ENCODE data around the gene PTGES2. TPM values are rescaled to one million over a fixed set of nuclear protein-coding genes. Genes with fewer than 3 reads are reported as not detected.

PTGES2 gene
- total and polyA plus RNA-seq, 2 experiments from 2014 or later: 59.7 to 124 TPM

- TF ChIP-seq, protein P1, sequence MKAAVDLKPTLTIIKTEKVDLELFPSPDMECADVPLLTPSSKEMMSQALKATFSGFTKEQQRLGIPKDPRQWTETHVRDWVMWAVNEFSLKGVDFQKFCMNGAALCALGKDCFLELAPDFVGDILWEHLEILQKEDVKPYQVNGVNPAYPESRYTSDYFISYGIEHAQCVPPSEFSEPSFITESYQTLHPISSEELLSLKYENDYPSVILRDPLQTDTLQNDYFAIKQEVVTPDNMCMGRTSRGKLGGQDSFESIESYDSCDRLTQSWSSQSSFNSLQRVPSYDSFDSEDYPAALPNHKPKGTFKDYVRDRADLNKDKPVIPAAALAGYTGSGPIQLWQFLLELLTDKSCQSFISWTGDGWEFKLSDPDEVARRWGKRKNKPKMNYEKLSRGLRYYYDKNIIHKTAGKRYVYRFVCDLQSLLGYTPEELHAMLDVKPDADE (IDR thresholded peaks at IDR 0.05): no peak
- no peak for TF ChIP-seq STAT1 (IDR thresholded peaks at IDR 0.05; ENCODE audit: unreplicated experiment)
- TF ChIP-seq EZH2 (IDR thresholded peaks at IDR 0.05; ENCODE audit: low read depth, unreplicated experiment): no peak
- no peak for TF ChIP-seq ZNF331 (CRISPR knock-in tag; IDR thresholded peaks at IDR 0.05; ENCODE audit: low read depth)
- TF ChIP-seq POLR2AphosphoS5 (IDR thresholded peaks at IDR 0.05; ENCODE audit: low read depth): no peak
Measured at GRCh38 chr9:128089299-128089698, 38.2 kb downstream of the PTGES2 start (continued).

DNA sequence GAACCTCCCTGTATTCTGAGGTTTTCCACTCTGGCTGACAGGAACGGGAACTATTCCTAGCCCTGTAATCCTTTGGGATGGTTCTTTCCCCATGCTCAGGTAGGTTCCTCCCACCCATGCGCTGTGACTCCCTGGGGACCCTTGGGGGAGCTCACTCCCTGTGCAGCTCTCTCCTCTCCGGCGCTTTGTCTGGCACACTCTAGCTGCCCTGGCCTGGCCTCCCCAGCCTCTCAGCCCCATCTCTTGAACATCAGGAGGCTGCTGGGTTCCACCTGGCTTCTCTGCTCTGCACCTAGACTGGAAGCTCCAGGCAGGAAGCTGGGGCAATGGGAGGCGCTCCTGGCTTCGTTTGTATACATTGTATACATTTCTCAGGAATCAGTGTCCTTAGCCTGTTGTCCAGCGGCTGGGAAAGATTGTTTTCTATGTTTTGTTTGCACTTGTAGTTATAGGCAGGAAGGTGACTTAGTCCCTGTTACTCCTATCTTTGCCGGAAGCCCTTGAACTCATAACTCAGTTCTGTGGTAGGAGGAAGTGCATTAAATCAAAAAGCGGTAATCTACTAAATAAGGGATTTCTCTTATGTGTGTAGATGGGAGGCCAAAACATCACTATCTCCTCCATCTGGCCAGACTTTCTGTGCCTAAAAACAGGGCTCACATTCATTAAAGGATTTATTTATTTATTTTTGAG, 39.1 kb downstream of the PTGES2 start:
- H3K4me3 ChIP-seq: no peak overlapping the region
- no peak overlapping the region for H3K4me2 ChIP-seq
- peaks cover 55% of the 10 kb centered on the region for H3K79me2 ChIP-seq (replicated peaks; ENCODE audit: insufficient read depth)
- Mint-ChIP-seq H3K9me3 (no peaks in the 10 kb centered on the region), H3K27me3 (ENCODE audit: insufficient read depth, low read depth, poor library complexity) (peaks cover 7% of the 10 kb centered on the region), H3K36me3 (ENCODE audit: low read depth) (peaks cover 6% of the 10 kb centered on the region; the same call in 2 of the 3 replicates), H3K27ac (no peak overlapping the region), H3K4me3 (no peak overlapping the region), H3K4me1 (peaks cover 19% of the 10 kb centered on the region)
- DNase-seq (ENCODE audit: low spot score) (no peak), ATAC-seq (no peak)
- no peaks in the 10 kb centered on the region; the same call in 1 of the 2 replicates for H3K36me3 ChIP-seq (ENCODE audit: insufficient read depth)
- H3F3A ChIP-seq (replicated peaks; ENCODE audit: low read depth): peaks cover 5% of the 10 kb centered on the region; the same call in 1 of the 2 replicates
- H4K20me1 ChIP-seq (replicated peaks; ENCODE audit: insufficient read depth): peaks cover 6% of the 10 kb centered on the region
- H3K9me2 ChIP-seq (ENCODE audit: insufficient read depth): no peaks in the 10 kb centered on the region
- no peaks in the 10 kb centered on the region; the same call in 1 of the 2 replicates for H3K4me1 ChIP-seq (ENCODE audit: insufficient read depth)
- H3K27ac ChIP-seq (ENCODE audit: low read depth): peak overlapping the region; percentile 26; the same call in 1 of the 2 replicates
- H3K27me3 ChIP-seq (ENCODE audit: insufficient read depth): no peaks in the 10 kb centered on the region
- H2AFZ ChIP-seq: no peak overlapping the region
- TF ChIP-seq, protein P2, sequence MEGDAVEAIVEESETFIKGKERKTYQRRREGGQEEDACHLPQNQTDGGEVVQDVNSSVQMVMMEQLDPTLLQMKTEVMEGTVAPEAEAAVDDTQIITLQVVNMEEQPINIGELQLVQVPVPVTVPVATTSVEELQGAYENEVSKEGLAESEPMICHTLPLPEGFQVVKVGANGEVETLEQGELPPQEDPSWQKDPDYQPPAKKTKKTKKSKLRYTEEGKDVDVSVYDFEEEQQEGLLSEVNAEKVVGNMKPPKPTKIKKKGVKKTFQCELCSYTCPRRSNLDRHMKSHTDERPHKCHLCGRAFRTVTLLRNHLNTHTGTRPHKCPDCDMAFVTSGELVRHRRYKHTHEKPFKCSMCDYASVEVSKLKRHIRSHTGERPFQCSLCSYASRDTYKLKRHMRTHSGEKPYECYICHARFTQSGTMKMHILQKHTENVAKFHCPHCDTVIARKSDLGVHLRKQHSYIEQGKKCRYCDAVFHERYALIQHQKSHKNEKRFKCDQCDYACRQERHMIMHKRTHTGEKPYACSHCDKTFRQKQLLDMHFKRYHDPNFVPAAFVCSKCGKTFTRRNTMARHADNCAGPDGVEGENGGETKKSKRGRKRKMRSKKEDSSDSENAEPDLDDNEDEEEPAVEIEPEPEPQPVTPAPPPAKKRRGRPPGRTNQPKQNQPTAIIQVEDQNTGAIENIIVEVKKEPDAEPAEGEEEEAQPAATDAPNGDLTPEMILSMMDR (conservative IDR thresholded peaks at IDR 0.05; ENCODE audit: low read depth in 2 of 2): no peak; a peak in 1 of 4 replicates
- TF ChIP-seq EZH2 (IDR thresholded peaks at IDR 0.05; ENCODE audit: low read depth, unreplicated experiment) (no peak), EZH2phosphoT487 (IDR thresholded peaks at IDR 0.05; ENCODE audit: unreplicated experiment) (no peak), ZNF114 (CRISPR knock-in tag; IDR thresholded peaks at IDR 0.05) (no peak), JUNB (IDR thresholded peaks at IDR 0.05; ENCODE audit: unreplicated experiment) (no peak), NANOG (IDR thresholded peaks at IDR 0.05; ENCODE audit: borderline replicate concordance) (no peak), POLR2AphosphoS5 (IDR thresholded peaks at IDR 0.05; ENCODE audit: low read depth) (no peak), ZNF331 (CRISPR knock-in tag; IDR thresholded peaks at IDR 0.05; ENCODE audit: low read depth) (no peak), STAT1 (IDR thresholded peaks at IDR 0.05; ENCODE audit: unreplicated experiment) (no peak)
- TF ChIP-seq, protein P3, sequence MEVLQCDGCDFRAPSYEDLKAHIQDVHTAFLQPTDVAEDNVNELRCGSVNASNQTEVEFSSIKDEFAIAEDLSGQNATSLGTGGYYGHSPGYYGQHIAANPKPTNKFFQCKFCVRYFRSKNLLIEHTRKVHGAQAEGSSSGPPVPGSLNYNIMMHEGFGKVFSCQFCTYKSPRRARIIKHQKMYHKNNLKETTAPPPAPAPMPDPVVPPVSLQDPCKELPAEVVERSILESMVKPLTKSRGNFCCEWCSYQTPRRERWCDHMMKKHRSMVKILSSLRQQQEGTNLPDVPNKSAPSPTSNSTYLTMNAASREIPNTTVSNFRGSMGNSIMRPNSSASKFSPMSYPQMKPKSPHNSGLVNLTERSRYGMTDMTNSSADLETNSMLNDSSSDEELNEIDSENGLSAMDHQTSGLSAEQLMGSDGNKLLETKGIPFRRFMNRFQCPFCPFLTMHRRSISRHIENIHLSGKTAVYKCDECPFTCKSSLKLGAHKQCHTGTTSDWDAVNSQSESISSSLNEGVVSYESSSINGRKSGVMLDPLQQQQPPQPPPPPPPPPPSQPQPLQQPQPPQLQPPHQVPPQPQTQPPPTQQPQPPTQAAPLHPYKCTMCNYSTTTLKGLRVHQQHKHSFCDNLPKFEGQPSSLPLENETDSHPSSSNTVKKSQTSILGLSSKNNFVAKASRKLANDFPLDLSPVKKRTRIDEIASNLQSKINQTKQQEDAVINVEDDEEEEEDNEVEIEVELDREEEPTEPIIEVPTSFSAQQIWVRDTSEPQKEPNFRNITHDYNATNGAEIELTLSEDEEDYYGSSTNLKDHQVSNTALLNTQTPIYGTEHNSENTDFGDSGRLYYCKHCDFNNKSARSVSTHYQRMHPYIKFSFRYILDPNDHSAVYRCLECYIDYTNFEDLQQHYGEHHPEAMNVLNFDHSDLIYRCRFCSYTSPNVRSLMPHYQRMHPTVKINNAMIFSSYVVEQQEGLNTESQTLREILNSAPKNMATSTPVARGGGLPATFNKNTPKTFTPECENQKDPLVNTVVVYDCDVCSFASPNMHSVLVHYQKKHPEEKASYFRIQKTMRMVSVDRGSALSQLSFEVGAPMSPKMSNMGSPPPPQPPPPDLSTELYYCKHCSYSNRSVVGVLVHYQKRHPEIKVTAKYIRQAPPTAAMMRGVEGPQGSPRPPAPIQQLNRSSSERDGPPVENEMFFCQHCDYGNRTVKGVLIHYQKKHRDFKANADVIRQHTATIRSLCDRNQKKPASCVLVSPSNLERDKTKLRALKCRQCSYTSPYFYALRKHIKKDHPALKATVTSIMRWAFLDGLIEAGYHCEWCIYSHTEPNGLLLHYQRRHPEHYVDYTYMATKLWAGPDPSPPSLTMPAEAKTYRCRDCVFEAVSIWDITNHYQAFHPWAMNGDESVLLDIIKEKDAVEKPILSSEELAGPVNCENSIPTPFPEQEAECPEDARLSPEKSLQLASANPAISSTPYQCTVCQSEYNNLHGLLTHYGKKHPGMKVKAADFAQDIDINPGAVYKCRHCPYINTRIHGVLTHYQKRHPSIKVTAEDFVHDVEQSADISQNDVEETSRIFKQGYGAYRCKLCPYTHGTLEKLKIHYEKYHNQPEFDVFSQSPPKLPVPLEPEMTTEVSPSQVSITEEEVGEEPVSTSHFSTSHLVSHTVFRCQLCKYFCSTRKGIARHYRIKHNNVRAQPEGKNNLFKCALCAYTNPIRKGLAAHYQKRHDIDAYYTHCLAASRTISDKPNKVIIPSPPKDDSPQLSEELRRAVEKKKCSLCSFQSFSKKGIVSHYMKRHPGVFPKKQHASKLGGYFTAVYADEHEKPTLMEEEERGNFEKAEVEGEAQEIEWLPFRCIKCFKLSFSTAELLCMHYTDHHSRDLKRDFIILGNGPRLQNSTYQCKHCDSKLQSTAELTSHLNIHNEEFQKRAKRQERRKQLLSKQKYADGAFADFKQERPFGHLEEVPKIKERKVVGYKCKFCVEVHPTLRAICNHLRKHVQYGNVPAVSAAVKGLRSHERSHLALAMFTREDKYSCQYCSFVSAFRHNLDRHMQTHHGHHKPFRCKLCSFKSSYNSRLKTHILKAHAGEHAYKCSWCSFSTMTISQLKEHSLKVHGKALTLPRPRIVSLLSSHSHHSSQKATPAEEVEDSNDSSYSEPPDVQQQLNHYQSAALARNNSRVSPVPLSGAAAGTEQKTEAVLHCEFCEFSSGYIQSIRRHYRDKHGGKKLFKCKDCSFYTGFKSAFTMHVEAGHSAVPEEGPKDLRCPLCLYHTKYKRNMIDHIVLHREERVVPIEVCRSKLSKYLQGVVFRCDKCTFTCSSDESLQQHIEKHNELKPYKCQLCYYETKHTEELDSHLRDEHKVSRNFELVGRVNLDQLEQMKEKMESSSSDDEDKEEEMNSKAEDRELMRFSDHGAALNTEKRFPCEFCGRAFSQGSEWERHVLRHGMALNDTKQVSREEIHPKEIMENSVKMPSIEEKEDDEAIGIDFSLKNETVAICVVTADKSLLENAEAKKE (CRISPR knock-in tag; IDR thresholded peaks at IDR 0.05): no peak
- TF ChIP-seq, protein P1 (IDR thresholded peaks at IDR 0.05): no peak

Data from GM23338 (cell line).